CD4-positive, alpha-beta T cell treated with Interleukin-15 for 4 hours (primary cell): ENCODE results near the gene FAM228A.

Experiments used
- DNase-seq: peaks from one replicate; pipeline ENCODE4 v3.0.0-alpha.2; 2020; ENCODE audit warnings: low spot score

FAM228A gene

GRCh38 chr2:24225499-24226242, 50.8 kb downstream of the FAM228A start:
- no peak for DNase-seq

DNA sequence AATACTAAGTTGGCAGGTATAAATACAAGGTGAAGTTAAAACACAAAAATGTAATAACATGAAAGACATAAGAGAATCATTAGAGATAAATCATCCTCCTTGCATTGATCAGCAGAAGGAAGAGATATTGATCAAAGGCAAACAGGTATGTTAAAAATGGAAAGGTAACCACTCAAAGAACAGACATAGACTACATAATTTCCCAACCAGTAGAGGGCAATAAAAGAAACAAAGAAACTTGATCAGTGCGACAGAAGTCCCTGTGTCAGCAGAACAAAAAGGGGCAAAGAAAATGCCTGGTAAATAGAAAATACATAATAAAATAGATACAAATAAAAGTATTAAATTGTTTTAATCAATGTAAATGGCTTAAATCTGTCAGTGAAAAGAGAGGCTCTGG, 53.6 kb downstream of the FAM228A start:
- DNase-seq, result peak; percentile 5

- no peak for DNase-seq
These were observed 56.6 kb downstream of the FAM228A start for GRCh38 chr2:24231461-24231881.

DNA sequence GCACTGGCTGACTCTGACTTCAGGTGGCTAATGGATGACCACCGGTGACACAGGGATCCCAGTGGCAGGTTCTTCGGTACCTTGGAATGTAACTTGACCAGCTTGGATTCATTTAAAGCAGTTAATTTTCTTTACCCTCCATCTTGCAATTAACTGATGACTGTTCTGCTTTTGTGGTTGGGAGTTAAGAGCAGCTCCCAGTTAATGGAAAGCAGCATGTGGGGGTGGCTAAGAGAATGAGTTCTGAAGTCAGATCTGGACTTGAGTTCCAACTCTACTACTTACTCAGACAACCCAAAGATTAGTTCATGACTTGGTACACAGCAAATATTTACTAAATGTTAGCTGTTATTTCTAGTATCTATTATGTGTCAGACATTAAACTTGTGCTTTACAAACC, 58.5 kb downstream of the FAM228A start:
- DNase-seq, result no peak

DNA sequence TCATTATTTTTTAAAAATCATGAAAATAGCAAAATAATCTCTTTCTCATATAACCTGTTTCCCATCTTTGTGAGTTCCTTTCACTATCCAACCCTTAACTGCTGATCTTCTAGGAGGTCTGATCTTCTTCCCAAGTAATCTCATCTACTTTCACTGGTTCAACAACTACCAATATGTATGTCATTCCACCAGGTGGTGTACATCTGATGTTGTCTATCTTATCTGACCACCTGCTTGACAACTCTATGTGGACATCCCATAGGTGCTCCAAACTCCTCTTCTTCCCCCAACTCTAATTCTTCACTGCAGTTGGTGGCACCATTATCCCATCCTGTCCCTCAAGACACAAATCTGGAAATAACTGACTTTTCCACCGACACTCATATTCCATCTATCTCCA, 62.5 kb downstream of the FAM228A start:
- no peak for DNase-seq

GRCh38 chr2:24238158-24238557, 63.3 kb downstream of the FAM228A start:
- DNase-seq, result no peak

GRCh38 chr2:24239553-24239952, 64.7 kb downstream of the FAM228A start:
- DNase-seq, result no peak
